Measurements from ENCODE around the gene RPTOR.
A peak's percentile ranks its signal among the peaks of the same experiment; 100 is the strongest.

RPTOR gene

DNA sequence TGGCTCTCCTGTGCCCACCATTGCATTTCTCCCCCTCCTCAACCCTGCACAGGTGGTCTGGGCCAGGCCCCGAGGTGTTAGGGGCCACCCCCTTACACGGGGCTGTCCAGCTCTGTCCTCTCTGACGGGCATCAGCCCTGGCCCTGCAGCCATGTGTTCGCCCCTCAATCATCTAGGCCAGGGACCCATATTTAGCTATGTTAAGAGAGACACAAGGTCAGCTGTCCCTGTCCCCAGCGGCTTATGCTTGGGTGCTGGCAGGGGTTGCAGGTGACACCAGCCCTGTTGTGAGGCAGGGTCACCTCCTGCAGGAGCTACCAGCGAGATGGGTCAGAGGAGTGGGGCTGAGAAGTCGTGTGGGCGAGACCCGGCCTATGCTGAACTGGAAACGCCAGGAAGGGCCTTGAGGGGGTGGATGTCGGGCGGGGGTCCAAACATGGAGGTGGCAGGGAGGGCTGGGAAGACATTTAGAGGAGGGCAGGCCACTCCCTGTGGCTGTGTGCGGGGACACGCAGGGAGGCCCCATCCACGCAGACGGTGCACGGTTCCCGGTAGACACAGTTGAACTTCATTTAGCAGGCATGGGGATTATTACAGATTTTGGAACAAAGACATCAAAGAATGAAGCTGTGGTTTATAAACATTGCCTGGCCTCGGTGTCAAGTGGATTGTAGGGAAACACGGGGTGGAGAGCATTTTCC, 313.8 kb downstream of the RPTOR start:
- DNase-seq, result no peak
- Histone ChIP-seq H3K4me3 (ENCODE audit: low read depth, low read length) (no peak overlapping the region), H3K27me3 (replicated peaks) (no peaks in the 10 kb centered on the region), H3K36me3 (replicated peaks) (no peaks in the 10 kb centered on the region), H3K27ac (peak overlapping the region; percentile 61)
- TF ChIP-seq, protein P1, sequence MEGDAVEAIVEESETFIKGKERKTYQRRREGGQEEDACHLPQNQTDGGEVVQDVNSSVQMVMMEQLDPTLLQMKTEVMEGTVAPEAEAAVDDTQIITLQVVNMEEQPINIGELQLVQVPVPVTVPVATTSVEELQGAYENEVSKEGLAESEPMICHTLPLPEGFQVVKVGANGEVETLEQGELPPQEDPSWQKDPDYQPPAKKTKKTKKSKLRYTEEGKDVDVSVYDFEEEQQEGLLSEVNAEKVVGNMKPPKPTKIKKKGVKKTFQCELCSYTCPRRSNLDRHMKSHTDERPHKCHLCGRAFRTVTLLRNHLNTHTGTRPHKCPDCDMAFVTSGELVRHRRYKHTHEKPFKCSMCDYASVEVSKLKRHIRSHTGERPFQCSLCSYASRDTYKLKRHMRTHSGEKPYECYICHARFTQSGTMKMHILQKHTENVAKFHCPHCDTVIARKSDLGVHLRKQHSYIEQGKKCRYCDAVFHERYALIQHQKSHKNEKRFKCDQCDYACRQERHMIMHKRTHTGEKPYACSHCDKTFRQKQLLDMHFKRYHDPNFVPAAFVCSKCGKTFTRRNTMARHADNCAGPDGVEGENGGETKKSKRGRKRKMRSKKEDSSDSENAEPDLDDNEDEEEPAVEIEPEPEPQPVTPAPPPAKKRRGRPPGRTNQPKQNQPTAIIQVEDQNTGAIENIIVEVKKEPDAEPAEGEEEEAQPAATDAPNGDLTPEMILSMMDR (IDR thresholded peaks at IDR 0.05; ENCODE audit: low read depth, low read length, missing control alignments), result no peak
- in situ Hi-C loops (cut with HindIII; ENCODE audit: low pct_ligation_motif_present, low sequenced_read_pairs), result loop anchor here (25.0 kb wide), 1 partner anchor 421 kb away; no protein-coding TSS in a partner anchor

DNA sequence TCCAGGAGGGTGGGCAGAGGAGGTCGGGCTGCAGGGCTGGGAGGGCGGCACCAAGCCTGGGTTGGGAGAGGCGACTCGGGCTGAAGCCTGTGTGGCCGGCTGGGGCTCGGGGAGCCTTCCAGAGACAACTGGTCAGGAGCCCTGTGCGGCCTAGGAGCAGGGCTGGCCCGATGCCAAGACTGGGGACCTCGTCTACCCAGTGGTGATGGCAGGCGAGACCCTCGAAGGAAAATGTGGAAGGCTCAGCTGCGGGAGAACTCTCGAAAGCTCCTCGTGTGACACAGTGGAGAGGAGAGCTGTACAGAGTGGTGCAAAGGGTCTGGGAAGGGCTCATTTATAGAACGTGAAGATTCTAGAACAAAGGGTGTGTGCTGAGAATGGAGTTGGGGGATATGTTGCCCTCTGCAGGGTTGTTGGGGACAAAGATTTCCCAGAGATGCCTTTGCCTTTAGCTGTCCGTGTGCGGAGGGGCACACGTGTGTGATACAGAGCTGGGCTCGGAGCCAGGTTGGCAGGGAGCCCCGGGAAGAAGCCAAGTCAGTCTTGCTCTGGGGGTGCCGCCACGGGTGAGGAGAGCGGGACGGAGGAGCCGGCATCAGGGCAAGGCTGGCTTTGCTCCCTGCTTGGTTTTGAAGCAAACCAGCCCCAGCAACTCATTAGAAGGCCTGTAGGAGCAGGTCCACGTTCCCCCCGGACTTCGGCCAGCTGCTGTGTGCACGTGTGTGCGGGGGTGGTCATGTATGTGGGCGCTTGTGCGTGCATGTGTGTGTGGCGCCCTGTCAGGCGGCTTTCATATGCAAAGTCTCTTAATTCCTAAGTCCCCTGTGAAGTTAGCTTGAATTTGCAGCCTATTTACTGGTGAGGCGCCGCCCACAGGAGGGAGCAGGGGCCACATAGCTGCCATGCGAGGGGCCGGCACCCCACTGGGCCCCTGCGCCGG, 314.6 kb downstream of the RPTOR start:
- peak; percentile 80 for DNase-seq
- H3K4me3 ChIP-seq (ENCODE audit: low read depth, low read length), result no peak overlapping the region
- peak overlapping the region; percentile 61 for H3K27ac ChIP-seq
- TF ChIP-seq, protein P1 (IDR thresholded peaks at IDR 0.05; ENCODE audit: low read depth, low read length, missing control alignments), result peak; percentile 48
- no peaks in the 10 kb centered on the region for H3K36me3 ChIP-seq (replicated peaks)
- in situ Hi-C loops (cut with HindIII; ENCODE audit: low pct_ligation_motif_present, low sequenced_read_pairs), result loop anchor here (25.0 kb wide), 1 partner anchor 422 kb away; no protein-coding TSS in a partner anchor
- H3K27me3 ChIP-seq (replicated peaks), result no peaks in the 10 kb centered on the region

DNA sequence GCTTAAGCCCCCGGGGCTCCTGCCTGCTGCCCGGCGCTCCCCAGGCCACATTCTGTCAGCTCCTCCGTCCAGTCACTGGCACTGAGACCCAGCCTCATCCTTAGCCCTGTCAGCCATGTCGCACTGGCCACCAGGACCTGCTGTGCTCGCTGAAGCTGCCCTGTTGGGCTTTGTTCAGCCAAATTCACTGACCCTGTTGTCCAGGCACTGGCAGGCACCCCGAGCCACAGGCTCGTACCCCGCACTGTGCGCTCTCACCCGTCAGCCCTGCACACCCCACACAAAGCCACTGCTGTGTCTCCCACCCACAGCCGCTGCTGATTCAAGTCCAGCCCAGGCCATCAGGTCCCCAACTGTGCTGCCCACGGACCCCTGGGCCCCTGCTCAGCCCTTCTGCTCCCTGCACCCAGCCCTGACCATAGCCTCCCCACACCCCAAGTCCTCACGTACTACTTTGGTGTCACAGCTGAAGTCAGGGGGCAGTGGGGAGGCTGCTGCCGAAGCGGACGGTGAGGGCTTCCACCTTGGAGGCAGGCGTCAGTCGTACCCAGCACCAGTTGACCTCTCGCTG, 315.5 kb downstream of the RPTOR start:
- Histone ChIP-seq H3K36me3 (replicated peaks) (no peaks in the 10 kb centered on the region), H3K27ac (no peak overlapping the region), H3K27me3 (replicated peaks) (no peaks in the 10 kb centered on the region), H3K4me3 (ENCODE audit: low read depth, low read length) (no peak overlapping the region)
- DNase-seq, result no peak
- TF ChIP-seq, protein P1 (IDR thresholded peaks at IDR 0.05; ENCODE audit: low read depth, low read length, missing control alignments), result no peak
- in situ Hi-C loops (cut with HindIII; ENCODE audit: low pct_ligation_motif_present, low sequenced_read_pairs), result loop anchor here (25.0 kb wide), 1 partner anchor 423 kb away; no protein-coding TSS in a partner anchor

DNA sequence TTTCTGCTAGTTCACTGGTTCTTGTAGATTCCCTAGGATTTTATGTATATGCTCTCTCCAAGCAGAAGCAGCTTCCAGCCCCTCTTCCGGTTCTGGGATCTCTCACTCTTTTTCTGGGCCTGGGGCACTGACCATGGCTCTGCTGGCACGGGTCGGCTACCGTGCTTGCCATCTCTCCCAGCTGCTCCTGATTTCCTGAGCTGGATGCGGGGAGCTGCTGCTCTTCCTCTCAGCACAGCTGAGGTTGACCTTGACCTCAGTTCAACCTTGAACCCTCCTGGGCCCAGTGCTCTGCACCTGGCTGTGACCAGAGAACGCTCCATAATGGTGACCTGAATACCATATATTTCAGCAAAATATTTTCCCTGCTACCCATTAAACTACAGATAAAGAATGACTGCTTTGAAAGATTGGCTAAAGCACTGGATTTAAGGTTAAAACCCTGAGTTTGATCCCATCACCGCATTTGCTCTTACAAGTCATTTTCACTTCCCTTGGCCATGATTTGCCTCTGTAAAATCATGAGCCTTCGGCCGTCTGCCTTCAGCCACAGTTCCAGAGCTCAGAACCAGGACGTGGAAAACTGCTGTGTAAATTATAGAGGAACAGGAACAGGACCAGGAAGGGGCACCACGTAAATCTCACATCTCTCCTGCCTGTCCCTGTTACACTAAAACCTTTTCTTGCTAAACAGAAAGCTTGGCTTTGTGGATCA, 316.2 kb downstream of the RPTOR start:
- TF ChIP-seq, protein P1 (IDR thresholded peaks at IDR 0.05; ENCODE audit: low read depth, low read length, missing control alignments), result no peak
- in situ Hi-C loops (cut with HindIII; ENCODE audit: low pct_ligation_motif_present, low sequenced_read_pairs), result loop anchor here (25.0 kb wide), 1 partner anchor 424 kb away; no protein-coding TSS in a partner anchor
- DNase-seq, result no peak
- no peak overlapping the region for H3K27ac ChIP-seq
- H3K27me3 ChIP-seq (replicated peaks), result no peaks in the 10 kb centered on the region
- no peaks in the 10 kb centered on the region for H3K36me3 ChIP-seq (replicated peaks)
- no peak overlapping the region for H3K4me3 ChIP-seq (ENCODE audit: low read depth, low read length)

DNA sequence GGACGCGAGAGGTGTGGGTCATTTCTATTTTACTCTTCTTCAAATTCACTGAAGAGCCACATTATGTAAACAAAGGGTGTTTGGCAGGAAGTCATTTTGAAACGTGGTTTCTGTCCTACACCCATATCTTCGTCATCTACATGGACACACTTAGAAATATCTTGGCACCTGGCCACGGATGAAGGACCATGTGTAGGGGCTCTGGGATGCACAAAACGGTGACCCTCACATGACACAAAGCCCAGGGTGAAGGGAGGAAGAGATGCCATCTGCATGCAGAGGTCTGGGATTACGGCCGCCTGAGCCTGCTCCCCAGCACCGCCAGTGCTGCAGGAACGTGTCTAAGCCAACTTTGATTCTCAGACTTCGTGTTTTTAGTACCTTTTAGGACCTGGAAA, 316.8 kb downstream of the RPTOR start:
- Histone ChIP-seq H3K27ac (no peak overlapping the region), H3K27me3 (replicated peaks) (no peaks in the 10 kb centered on the region), H3K36me3 (replicated peaks) (no peaks in the 10 kb centered on the region), H3K4me3 (ENCODE audit: low read depth, low read length) (no peak overlapping the region)
- TF ChIP-seq, protein P1 (IDR thresholded peaks at IDR 0.05; ENCODE audit: low read depth, low read length, missing control alignments), result no peak
- in situ Hi-C loops (cut with HindIII; ENCODE audit: low pct_ligation_motif_present, low sequenced_read_pairs), result loop anchor here (25.0 kb wide), 1 partner anchor 424 kb away; no protein-coding TSS in a partner anchor
- DNase-seq, result no peak
